Keratinocyte (primary cell): Measurements from ENCODE around the gene DUT.

ENCODE experiments used
- CTCF ChIP-seq, 3 experiments: IDR thresholded peaks in 1 of 3; conservative IDR thresholded peaks in 1 of 3; optimal IDR thresholded peaks in 1 of 3; 2 replicates in 2 of 3; 3 replicates in 1 of 3; pipeline versions ENCODE3 to v1.5.1; 2011; ENCODE audit warnings: low read length in 3 of 3, mild to moderate bottlenecking in 3 of 3, moderate library complexity in 2 of 3, control low read depth in 1 of 3, inconsistent platforms in 1 of 3; ENCODE audit not compliant: insufficient read depth in 2 of 3; ENCODE audit errors: extremely low read depth in 1 of 3
- EZH2 ChIP-seq: IDR thresholded peaks from one replicate; pipeline ENCODE4 v1.6.1; 2012; ENCODE audit warnings: inconsistent platforms, mild to moderate bottlenecking, low read length, moderate library complexity

GRCh38 chr15:48297668-48298067 lies 33.6 kb upstream of the DUT start:
- TF ChIP-seq CTCF (optimal IDR thresholded peaks at IDR 0.05 in 1 of 3, IDR thresholded peaks at IDR 0.05 in 1 of 3, conservative IDR thresholded peaks at IDR 0.05 in 1 of 3; ENCODE audit: extremely low read depth in 1 of 3, insufficient read depth in 2 of 3, low read length in 3 of 3): no peak
- no peak for TF ChIP-seq EZH2
